GM23248 (cell line): ENCODE results near the gene DICER1. TPM values are rescaled to one million over a fixed set of nuclear protein-coding genes. Genes with fewer than 3 reads are reported as not detected.

ENCODE experiments used
- DNase-seq: peaks from one replicate; pipeline ENCODE4 v3.0.0-alpha.2; 2015
- H2AFZ ChIP-seq: fragments of 200-600 bp; sonication (generic); 2 replicates; pipeline ENCODE4 v1.6.1; 2016; ENCODE audit warnings: antibody characterized with exemption
- H3F3A ChIP-seq: fragments of 200-600 bp; sonication (generic); 2 replicates; pipeline ENCODE4 v1.6.1; 2016; ENCODE audit warnings: mild to moderate bottlenecking, antibody characterized with exemption, mixed run types; ENCODE audit not compliant: insufficient read depth
- H3K27ac ChIP-seq: fragments of 200-600 bp; sonication (generic); 2 replicates; pipeline ENCODE4 v1.5.1; 2016; ENCODE audit warnings: mild to moderate bottlenecking
- H3K27me3 ChIP-seq: fragments of 200-600 bp; sonication (generic); replicated peaks from 2 replicates; pipeline ENCODE4 v1.6.1; 2016; ENCODE audit warnings: mild to moderate bottlenecking; ENCODE audit not compliant: insufficient read depth
- H3K36me3 ChIP-seq: fragments of 200-600 bp; sonication (generic); 2 replicates; pipeline ENCODE4 v1.6.1; 2016; ENCODE audit warnings: low read depth, mild to moderate bottlenecking
- H3K4me1 ChIP-seq: fragments of 200-600 bp; sonication (generic); 2 replicates; pipeline ENCODE4 v1.6.1; 2016; ENCODE audit warnings: mild to moderate bottlenecking; ENCODE audit not compliant: insufficient read depth
- H3K4me2 ChIP-seq: fragments of 200-600 bp; sonication (generic); one replicate; pipeline ENCODE4 v1.6.1; 2016; ENCODE audit warnings: mild to moderate bottlenecking; ENCODE audit not compliant: unreplicated experiment
- H3K4me3 ChIP-seq: fragments of 200-600 bp; sonication (generic); 2 replicates; pipeline ENCODE4 v1.5.1; 2016; ENCODE audit warnings: mild to moderate bottlenecking
- H3K79me2 ChIP-seq: fragments of 200-600 bp; sonication (generic); 2 replicates; pipeline ENCODE4 v1.6.1; 2016; ENCODE audit warnings: mild to moderate bottlenecking; ENCODE audit not compliant: insufficient read depth
- H3K9ac ChIP-seq: fragments of 200-600 bp; sonication (generic); 2 replicates; pipeline ENCODE4 v1.6.1; 2016; ENCODE audit warnings: mild to moderate bottlenecking
- H3K9me2 ChIP-seq: fragments of 200-600 bp; sonication (generic); 2 replicates; pipeline ENCODE4 v1.6.1; 2016; ENCODE audit warnings: mixed run types, mild to moderate bottlenecking, moderate library complexity; ENCODE audit not compliant: insufficient read depth
- H3K9me3 ChIP-seq: fragments of 200-600 bp; sonication (generic); one replicate; pipeline ENCODE4 v1.6.1; 2017; ENCODE audit warnings: low read depth
- H4K20me1 ChIP-seq: fragments of 200-600 bp; sonication (generic); 2 replicates; pipeline ENCODE4 v1.6.0; 2016; ENCODE audit not compliant: insufficient read depth
- EZH2 ChIP-seq: fragments of 200-600 bp; sonication (generic); IDR thresholded peaks from 2 replicates; pipeline ENCODE4 v1.6.1; 2018; ENCODE audit warnings: antibody characterized with exemption, mild to moderate bottlenecking; ENCODE audit not compliant: insufficient read depth, poor library complexity, severe bottlenecking
- EZH2phosphoT487 ChIP-seq: fragments of 200-600 bp; sonication (generic); IDR thresholded peaks from 2 replicates; pipeline ENCODE4 v1.6.1; 2018; ENCODE audit warnings: antibody characterized with exemption, moderate library complexity, mild to moderate bottlenecking, low read depth; ENCODE audit not compliant: insufficient read depth
- WGBS, 2 experiments: methylation state at CpG; one replicate each; pipeline ENCODE4 v1.1.6; 2015 to 2017; ENCODE audit warnings: low lambda C conversion rate in 2 of 2, low coverage in 1 of 2; ENCODE audit errors: missing lambda C conversion rate in 2 of 2; 5-methylcytosine and 5-hydroxymethylcytosine counted together
- in situ Hi-C: fragments of 300-500 bp; cut with MboI; formaldehyde crosslinking; loops from 2 replicates; pipeline ENCODE4 v1.15.0; 2020
- polyA plus RNA-seq: library from polyadenylated mRNA; unstranded; fragments of >200 nt; fragmentation: Nextera tagmentation; extraction: Ambion mirVana; gene quantifications from 2 replicates; pipeline ENCODE4 v1.2.1, GENCODE V29; 2016
- total RNA-seq: library from RNA; depleted of rRNA; stranded (reverse); fragments of >200 nt; shearing (Covaris generic); gene quantifications from 2 replicates; pipeline ENCODE4 v1.2.3, GENCODE V29; 2014

Gene DICER1
- total and polyA plus RNA-seq, 2 experiments from 2014 or later: 9.8 to 27.6 TPM

DNA sequence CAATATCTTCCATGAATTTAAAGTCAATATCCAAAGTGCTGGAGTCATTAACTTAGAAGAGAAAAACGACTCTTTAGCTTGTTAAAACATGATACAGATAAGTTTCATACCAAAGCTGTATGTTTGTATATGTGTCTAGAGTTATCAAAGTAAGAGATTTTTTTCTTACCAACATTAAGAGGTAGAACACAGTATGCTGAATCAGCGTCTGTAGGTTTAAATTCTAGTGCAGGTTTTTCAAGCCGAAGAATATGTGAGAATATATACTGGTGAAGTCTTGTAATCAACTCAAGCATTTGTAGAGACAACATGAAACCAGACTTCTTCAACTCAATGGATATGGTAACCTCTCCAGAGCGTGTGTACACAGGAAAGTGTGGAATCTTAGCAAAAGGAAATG is 49.6 kb downstream of the DICER1 start:
- Histone ChIP-seq H3K9me2 (no peaks in the 10 kb centered on the region), H3K27ac (no peak overlapping the region), H3K4me1 (no peaks in the 10 kb centered on the region), H2AFZ (no peak overlapping the region), H3K9ac (no peak overlapping the region), H3K27me3 (no peaks in the 10 kb centered on the region), H3K36me3 (peaks cover 74% of the 10 kb centered on the region), H4K20me1 (no peaks in the 10 kb centered on the region), H3K4me2 (no peak overlapping the region), H3K9me3 (no peaks in the 10 kb centered on the region), H3K4me3 (no peak overlapping the region), H3F3A (peaks cover 7% of the 10 kb centered on the region; the same call in 1 of the 2 replicates), H3K79me2 (0 out of 2 replicates have a peak, but pooled peaks cover 3% of the 10 kb centered on the region)
- no peak for DNase-seq
- WGBS, 2 experiments: 97 to 98% methylated on average over 4 of the region's 4 CpGs
- no peak for TF ChIP-seq EZH2
- no peak for TF ChIP-seq EZH2phosphoT487
- in situ Hi-C loops: no loop called here

- Histone ChIP-seq H3K27me3 (no peaks in the 10 kb centered on the region), H3K27ac (0 out of 2 replicates have a peak overlapping the region, but pooled peaks have one; percentile 1), H3K4me1 (no peaks in the 10 kb centered on the region), H3K4me2 (no peak overlapping the region), H3K9me3 (no peaks in the 10 kb centered on the region), H4K20me1 (no peaks in the 10 kb centered on the region), H3K9me2 (no peaks in the 10 kb centered on the region), H3F3A (peaks cover 7% of the 10 kb centered on the region; the same call in 1 of the 2 replicates), H2AFZ (no peak overlapping the region), H3K36me3 (peaks cover 73% of the 10 kb centered on the region), H3K4me3 (no peak overlapping the region), H3K9ac (no peak overlapping the region), H3K79me2 (0 out of 2 replicates have a peak, but pooled peaks cover 10% of the 10 kb centered on the region)
- no peak for TF ChIP-seq EZH2
- DNase-seq: peak; percentile 77
- WGBS, 2 experiments: 57 to 63% methylated on average over 7 of the region's 7 CpGs
- in situ Hi-C loops: no loop called here
Measured at GRCh38 chr14:95106971-95107370, 50.4 kb downstream of the DICER1 start.

- Histone ChIP-seq H3K9ac (no peak overlapping the region), H3K4me3 (no peak overlapping the region), H4K20me1 (no peaks in the 10 kb centered on the region), H3K27ac (no peak overlapping the region), H3K4me1 (peaks cover 10% of the 10 kb centered on the region; the same call in 1 of the 2 replicates), H3K4me2 (no peak overlapping the region), H3K9me2 (no peaks in the 10 kb centered on the region), H3K9me3 (no peaks in the 10 kb centered on the region), H3K79me2 (peaks cover 23% of the 10 kb centered on the region), H3F3A (0 out of 2 replicates have a peak, but pooled peaks cover 7% of the 10 kb centered on the region), H3K27me3 (no peaks in the 10 kb centered on the region), H2AFZ (no peak overlapping the region), H3K36me3 (peaks cover 62% of the 10 kb centered on the region)
- 97 to 98% methylated on average over 5 of the region's 5 CpGs for WGBS, 2 experiments
- no peak for DNase-seq
- in situ Hi-C loops: no loop called here
- no peak for TF ChIP-seq EZH2
- no peak for TF ChIP-seq EZH2phosphoT487
Measured at GRCh38 chr14:95104911-95105310, 52.4 kb downstream of the DICER1 start.

GRCh38 chr14:95102680-95103044 is 54.7 kb downstream of the DICER1 start:
- no peak for TF ChIP-seq EZH2
- TF ChIP-seq EZH2phosphoT487: no peak
- 59% methylated on average over 5 of the region's 5 CpGs for WGBS, 2 experiments

More at GRCh38 chr14:95102680-95103044, 54.7 kb downstream of the DICER1 start:
- Histone ChIP-seq H3K27ac (no peak overlapping the region), H3K27me3 (no peaks in the 10 kb centered on the region), H3K4me3 (no peak overlapping the region), H3K9me3 (no peaks in the 10 kb centered on the region), H3F3A (0 out of 2 replicates have a peak, but pooled peaks cover 5% of the 10 kb centered on the region), H2AFZ (no peak overlapping the region), H3K4me2 (no peak overlapping the region), H3K79me2 (peaks cover 35% of the 10 kb centered on the region), H4K20me1 (no peaks in the 10 kb centered on the region), H3K9me2 (no peaks in the 10 kb centered on the region), H3K9ac (no peak overlapping the region), H3K36me3 (peaks cover 40% of the 10 kb centered on the region), H3K4me1 (peaks cover 25% of the 10 kb centered on the region)
- no peak for DNase-seq
- in situ Hi-C loops: no loop called here
